Duodenal mucosa (tissue), 2 donors: ENCODE data around the gene KCNH5.

Experiments
- H3K27ac ChIP-seq: one replicate; pipeline ENCODE4 v1.7.0; 2013; ENCODE audit warnings: low read depth, low read length
- H3K27me3 ChIP-seq, 2 donors: one replicate each; pipeline ENCODE4 v1.7.0; 2013; ENCODE audit warnings: low read length in 2 of 2, control low read depth in 1 of 2; ENCODE audit not compliant: insufficient read depth in 2 of 2, control insufficient read depth in 1 of 2
- H3K36me3 ChIP-seq, 2 donors: one replicate each; pipeline ENCODE4 v1.7.0; 2013; ENCODE audit warnings: low read length in 2 of 2, control low read depth in 1 of 2; ENCODE audit not compliant: insufficient read depth in 2 of 2, control insufficient read depth in 1 of 2
- H3K4me1 ChIP-seq, 2 donors: one replicate each; pipeline ENCODE4 v1.7.0; 2013; ENCODE audit warnings: low read length in 2 of 2, control low read depth in 1 of 2; ENCODE audit not compliant: insufficient read depth in 2 of 2, control insufficient read depth in 1 of 2
- H3K4me3 ChIP-seq, 2 donors: one replicate each; pipeline ENCODE4 v1.7.0; 2013; ENCODE audit warnings: low read length in 2 of 2, low read depth in 1 of 2
- H3K9ac ChIP-seq, 2 donors: one replicate each; pipeline ENCODE4 v1.7.0; 2013; ENCODE audit warnings: low read length in 2 of 2, low read depth in 1 of 2
- H3K9me3 ChIP-seq, 2 donors: one replicate each; pipeline ENCODE4 v1.7.0; 2013; ENCODE audit warnings: low read length in 2 of 2, control low read depth in 1 of 2; ENCODE audit not compliant: control insufficient read depth in 1 of 2

KCNH5 gene

GRCh38 chr14:62654641-62655040, 390.6 kb downstream of the KCNH5 start:
- no peak overlapping the region for H3K27ac ChIP-seq
- no peaks in the 10 kb centered on the region for H3K27me3 ChIP-seq

More at GRCh38 chr14:62654641-62655040, 390.6 kb downstream of the KCNH5 start:
- no peaks in the 10 kb centered on the region for H3K9me3 ChIP-seq
- H3K9ac ChIP-seq, result no peak overlapping the region
- no peaks in the 10 kb centered on the region for H3K4me1 ChIP-seq
- no peaks in the 10 kb centered on the region for H3K36me3 ChIP-seq
- no peak overlapping the region for H3K4me3 ChIP-seq
